Neuronal stem cell (in vitro differentiated cells): ENCODE results near the gene VIL1.

Source experiments
- DNase-seq: peaks from one replicate; pipeline ENCODE4 v3.0.0-alpha.2; 2013; ENCODE audit warnings: low spot score
- H2AFZ ChIP-seq: one replicate; pipeline ENCODE4 v1.6.1; 2013; ENCODE audit warnings: mild to moderate bottlenecking, low read length, inconsistent platforms
- H2AK5ac ChIP-seq: 2 replicates; pipeline ENCODE4 v1.6.1; 2013; ENCODE audit warnings: low read depth, mild to moderate bottlenecking, inconsistent platforms, low read length, moderate library complexity, mixed read lengths
- H2BK120ac ChIP-seq: 2 replicates; pipeline ENCODE4 v1.6.1; 2013; ENCODE audit warnings: low read depth, mild to moderate bottlenecking, inconsistent platforms, low read length, moderate library complexity, mixed read lengths
- H2BK12ac ChIP-seq: one replicate; pipeline ENCODE4 v1.6.1; 2013; ENCODE audit warnings: low read length, inconsistent platforms
- H2BK15ac ChIP-seq: 2 replicates; pipeline ENCODE4 v1.6.1; 2013; ENCODE audit warnings: mild to moderate bottlenecking, low read length, inconsistent platforms, mixed read lengths
- H2BK5ac ChIP-seq: one replicate; pipeline ENCODE4 v1.6.1; 2013; ENCODE audit warnings: inconsistent platforms, mild to moderate bottlenecking, low read length, moderate library complexity
- H3K14ac ChIP-seq: one replicate; pipeline ENCODE4 v1.6.1; 2013; ENCODE audit warnings: low read length, inconsistent platforms
- H3K18ac ChIP-seq: 2 replicates; pipeline ENCODE4 v1.6.1; 2013; ENCODE audit warnings: low read length, inconsistent platforms
- H3K23ac ChIP-seq: 2 replicates; pipeline ENCODE4 v1.6.1; 2013; ENCODE audit warnings: low read depth, mild to moderate bottlenecking, mixed read lengths, low read length, inconsistent platforms; ENCODE audit not compliant: poor library complexity
- H3K27ac ChIP-seq: replicated peaks from 3 replicates; pipeline ENCODE4 v1.5.1; 2013; ENCODE audit warnings: low read length, inconsistent platforms
- H3K27me3 ChIP-seq, 3 experiments: 2 replicates each; pipeline ENCODE4 v1.6.1; 2013; ENCODE audit warnings: low read length in 3 of 3, mild to moderate bottlenecking in 2 of 3, inconsistent platforms in 1 of 3, low read depth in 1 of 3, mixed read lengths in 1 of 3, moderate library complexity in 1 of 3; ENCODE audit not compliant: control insufficient read depth in 3 of 3, insufficient read depth in 3 of 3
- H3K36me3 ChIP-seq, 2 donors: replicated peaks in 1 of 2; 2 replicates each; pipeline ENCODE4 v1.6.1; 2013; ENCODE audit warnings: low read length in 2 of 2; ENCODE audit not compliant: control insufficient read depth in 2 of 2, insufficient read depth in 2 of 2
- H3K4ac ChIP-seq: 2 replicates; pipeline ENCODE4 v1.6.1; 2013; ENCODE audit warnings: inconsistent platforms, mild to moderate bottlenecking, low read length, moderate library complexity
- H3K4me1 ChIP-seq, 2 donors: 1 replicate in 1 of 2; 2 replicates in 1 of 2; pipeline ENCODE4 v1.6.1; 2013; ENCODE audit warnings: low read length in 2 of 2, low read depth in 1 of 2; ENCODE audit not compliant: control insufficient read depth in 2 of 2, insufficient read depth in 1 of 2
- H3K4me2 ChIP-seq: one replicate; pipeline ENCODE4 v1.6.1; 2013; ENCODE audit warnings: mild to moderate bottlenecking, low read length, inconsistent platforms; ENCODE audit not compliant: insufficient read depth, poor library complexity, severe bottlenecking
- H3K4me3 ChIP-seq, 2 donors: 2 replicates each; pipeline ENCODE4 v1.5.1; 2013; ENCODE audit warnings: low read length in 2 of 2, mild to moderate bottlenecking in 2 of 2, inconsistent platforms in 1 of 2, moderate library complexity in 1 of 2
- H3K79me1 ChIP-seq: one replicate; pipeline ENCODE4 v1.6.1; 2013; ENCODE audit warnings: low read depth, mild to moderate bottlenecking, inconsistent platforms, low read length, moderate library complexity
- H3K9ac ChIP-seq: one replicate; pipeline ENCODE4 v1.6.1; 2013; ENCODE audit warnings: mild to moderate bottlenecking, low read depth, low read length, inconsistent platforms; ENCODE audit not compliant: poor library complexity
- H3K9me3 ChIP-seq, 2 donors: replicated peaks in 1 of 2; 2 replicates each; pipeline versions ENCODE3 to v1.6.1; 2013; ENCODE audit warnings: low read length in 2 of 2, mild to moderate bottlenecking in 2 of 2, inconsistent platforms in 1 of 2, low read depth in 1 of 2, mixed read lengths in 1 of 2, moderate library complexity in 1 of 2; ENCODE audit not compliant: control insufficient read depth in 2 of 2, insufficient read depth in 1 of 2
- H4K8ac ChIP-seq: one replicate; pipeline ENCODE4 v1.6.1; 2013; ENCODE audit warnings: low read depth, mild to moderate bottlenecking, inconsistent platforms, low read length, moderate library complexity
- H4K91ac ChIP-seq: one replicate; pipeline ENCODE4 v1.6.1; 2013; ENCODE audit warnings: low read length, low read depth, mild to moderate bottlenecking, inconsistent platforms; ENCODE audit not compliant: poor library complexity
- WGBS, 2 donors: extraction: QIAGEN DNeasy Blood & Tissue Kit; methylation state at CpG; one replicate each; pipeline ENCODE4 v1.1.7; 2013; ENCODE audit warnings: missing lambda C conversion rate in 2 of 2, mixed read lengths in 1 of 2; ENCODE audit not compliant: insufficient read length in 2 of 2, insufficient replicate concordance in 1 of 2; ENCODE audit errors: extremely low coverage in 2 of 2; 5-methylcytosine and 5-hydroxymethylcytosine counted together

VIL1 gene

DNA sequence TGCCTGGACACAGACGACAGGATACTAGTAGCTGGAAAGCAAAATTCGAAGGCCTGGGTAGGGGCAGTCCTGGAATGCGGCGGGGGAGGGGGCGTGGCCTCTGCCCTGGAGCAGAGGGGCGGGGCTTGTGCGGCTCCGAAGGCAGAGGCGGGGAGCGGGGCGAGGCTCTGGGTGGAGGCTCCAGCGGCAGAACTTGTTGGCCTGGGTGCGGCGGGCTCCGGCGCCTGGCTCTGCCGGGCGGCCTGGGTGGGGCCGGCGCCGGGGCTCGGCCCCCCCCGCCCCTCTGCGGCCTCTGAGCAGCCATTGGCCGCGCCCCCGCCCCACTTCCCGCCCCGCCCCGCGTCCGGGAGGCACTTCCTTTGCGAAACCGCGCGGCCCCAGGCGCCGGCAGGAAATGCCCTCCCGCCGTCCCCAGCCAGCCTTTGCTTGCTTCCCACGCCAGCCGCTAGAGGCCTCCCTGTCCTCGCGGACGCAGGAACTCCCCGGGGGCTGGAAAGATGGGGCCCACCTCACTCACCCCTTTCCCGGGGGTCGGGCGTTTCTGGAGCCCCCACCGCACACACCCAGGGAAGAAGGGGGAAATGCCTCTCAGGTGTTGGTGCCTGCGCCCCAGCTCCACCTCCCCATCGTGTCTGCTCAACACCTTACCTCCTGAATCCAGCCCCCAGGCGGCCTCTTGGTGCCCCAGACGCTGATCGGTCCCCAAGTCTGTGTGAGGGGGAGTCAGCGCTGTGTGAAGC is 12.5 kb upstream of the VIL1 start:
- H3K23ac ChIP-seq = peak overlapping the region; percentile 87
- peak overlapping the region; percentile 89 for H3K27ac ChIP-seq
- no peaks in the 10 kb centered on the region for H3K27me3 ChIP-seq
- H3K4me3 ChIP-seq = peak overlapping the region; percentile 56 to 80
- peak overlapping the region; percentile 10 for H2AK5ac ChIP-seq
- WGBS, 2 donors = no CpG with 5 or more reads among the region's 56 CpGs
- H3K9ac ChIP-seq = peak overlapping the region; percentile 90
- peaks cover 3% of the 10 kb centered on the region for H3K79me1 ChIP-seq
- H3K4me2 ChIP-seq = peak overlapping the region; percentile 95
- DNase-seq = peak; percentile 92
- H2BK120ac ChIP-seq = no peak overlapping the region
- H2AFZ ChIP-seq = peak overlapping the region; percentile 93
- no peak overlapping the region for H4K91ac ChIP-seq
- H3K4ac ChIP-seq = no peak overlapping the region
- H3K9me3 ChIP-seq = no peaks in the 10 kb centered on the region
- no peak overlapping the region for H4K8ac ChIP-seq
- H3K36me3 ChIP-seq = peaks cover 21 to 40% of the 10 kb centered on the region in 2 donors
- H3K18ac ChIP-seq = peak overlapping the region; percentile 96
- H2BK15ac ChIP-seq = peak overlapping the region; percentile 7
- no peak overlapping the region for H2BK12ac ChIP-seq
- peak overlapping the region; percentile 87 for H2BK5ac ChIP-seq
- H3K14ac ChIP-seq = peak overlapping the region; percentile 99
- H3K4me1 ChIP-seq = peaks cover 13 to 18% of the 10 kb centered on the region in 2 donors

DNA sequence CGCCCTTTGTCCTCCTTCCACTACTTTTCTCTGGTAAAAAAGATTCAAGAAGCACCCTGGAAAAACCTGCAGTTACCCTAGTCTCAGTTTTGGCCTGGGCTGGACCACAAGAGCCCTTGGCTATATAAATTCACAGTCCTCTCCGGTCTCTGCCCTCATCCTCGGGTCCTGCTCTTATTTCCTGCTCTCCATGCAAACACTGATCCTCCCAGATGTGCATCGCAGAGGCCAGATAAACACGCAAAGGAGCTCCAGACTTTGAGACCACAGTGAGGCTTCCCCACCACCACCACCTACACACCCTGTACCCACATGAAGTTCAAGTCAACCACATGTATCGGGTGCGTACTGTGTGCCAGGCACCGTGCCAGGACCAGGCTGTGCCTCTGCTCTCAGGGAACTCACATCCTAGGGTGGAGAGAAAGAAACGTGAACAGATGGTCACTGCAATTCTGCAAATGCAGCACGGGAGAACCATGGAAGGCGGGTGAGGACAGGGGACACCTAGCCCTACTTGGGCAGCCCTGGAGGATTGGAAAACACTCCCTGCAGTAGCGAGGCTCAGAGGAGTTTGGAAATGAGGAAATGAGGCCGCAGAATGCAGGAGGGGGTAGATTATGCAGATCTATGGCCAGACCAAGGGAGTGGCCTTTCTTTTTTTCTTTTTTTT is 11.8 kb upstream of the VIL1 start:
- no peak overlapping the region for H2BK5ac ChIP-seq
- peak overlapping the region; percentile 93 for H2AFZ ChIP-seq
- H3K4me1 ChIP-seq = peaks cover 13 to 18% of the 10 kb centered on the region in 2 donors
- peaks cover 16 to 33% of the 10 kb centered on the region in 2 donors for H3K36me3 ChIP-seq
- no peak overlapping the region for H2BK120ac ChIP-seq
- peak overlapping the region; percentile 7 for H2BK15ac ChIP-seq
- no peak for DNase-seq
- H3K79me1 ChIP-seq = peaks cover 2% of the 10 kb centered on the region
- WGBS, 2 donors = no CpG with 5 or more reads among the region's 13 CpGs
- H2BK12ac ChIP-seq = peak overlapping the region; percentile 34
- peak overlapping the region; percentile 95 for H3K4me2 ChIP-seq
- H3K23ac ChIP-seq = no peak overlapping the region
- H4K8ac ChIP-seq = no peak overlapping the region
- peak overlapping the region; percentile 56 to 80 for H3K4me3 ChIP-seq
- no peak overlapping the region for H3K4ac ChIP-seq
- H2AK5ac ChIP-seq = peak overlapping the region; percentile 2
- no peaks in the 10 kb centered on the region for H3K27me3 ChIP-seq
- peak overlapping the region; percentile 17 for H3K14ac ChIP-seq
- peak overlapping the region; percentile 96 for H3K18ac ChIP-seq
- peak overlapping the region; percentile 86 for H3K27ac ChIP-seq
- H3K9ac ChIP-seq = peak overlapping the region; percentile 71
- H4K91ac ChIP-seq = peak overlapping the region; percentile 39
- H3K9me3 ChIP-seq = no peaks in the 10 kb centered on the region

DNA sequence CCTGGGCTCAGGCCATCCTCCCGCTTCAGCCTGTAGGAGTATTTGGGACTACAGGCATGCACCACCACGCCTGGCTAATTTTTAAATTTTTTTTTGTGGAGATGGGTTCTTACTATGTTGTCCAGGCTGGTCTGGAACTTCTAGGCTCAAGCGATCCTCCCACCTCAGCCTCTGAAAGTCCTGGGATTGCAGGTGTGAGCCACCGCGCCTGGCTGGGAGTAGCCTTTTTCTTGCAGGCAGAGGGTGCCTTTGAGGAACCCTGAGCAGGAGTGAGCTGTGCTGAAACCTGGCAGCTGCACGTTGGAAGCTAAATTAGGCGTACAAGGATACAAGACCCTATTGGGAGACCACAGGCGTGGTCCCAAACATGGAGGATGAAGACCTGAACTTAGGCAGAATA is 11.2 kb upstream of the VIL1 start:
- Histone ChIP-seq H2AK5ac (no peak overlapping the region), H2BK120ac (no peak overlapping the region), H3K4me1 (peaks cover 13 to 18% of the 10 kb centered on the region in 2 donors), H3K79me1 (no peaks in the 10 kb centered on the region), H4K8ac (no peak overlapping the region), H3K18ac (no peak overlapping the region), H3K4me2 (no peak overlapping the region), H3K9me3 (no peaks in the 10 kb centered on the region), H3K27me3 (no peaks in the 10 kb centered on the region), H3K14ac (no peak overlapping the region), H2BK12ac (no peak overlapping the region), H2BK5ac (no peak overlapping the region), H2BK15ac (no peak overlapping the region), H3K27ac (no peak overlapping the region), H2AFZ (peak overlapping the region; percentile 33), H4K91ac (no peak overlapping the region), H3K4ac (no peak overlapping the region), H3K9ac (no peak overlapping the region), H3K23ac (no peak overlapping the region), H3K4me3 (no peak overlapping the region), H3K36me3 (peaks cover 13 to 26% of the 10 kb centered on the region in 2 donors)
- WGBS, 2 donors = no CpG with 5 or more reads among the region's 8 CpGs
- no peak for DNase-seq

DNA sequence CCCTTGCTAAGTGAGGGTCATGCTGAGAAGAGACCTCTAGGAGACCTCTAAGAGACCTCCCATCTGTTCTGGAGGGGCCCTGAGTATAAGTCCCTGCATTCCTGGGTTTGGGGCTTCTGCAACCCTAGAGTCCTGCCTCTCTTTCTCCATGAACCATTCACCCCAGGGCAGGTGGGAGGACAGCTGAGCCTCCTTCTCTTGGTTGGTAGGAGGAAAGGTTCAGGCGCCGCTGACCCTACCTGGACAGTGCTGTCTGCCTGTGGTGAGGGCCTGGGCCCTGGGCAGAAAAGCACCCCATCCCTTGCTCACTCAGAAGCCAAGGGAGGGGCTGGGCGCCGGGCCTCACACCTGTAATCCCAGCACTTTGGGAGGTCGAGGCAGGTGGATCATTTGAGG is 604 bp upstream of the VIL1 start:
- no peak overlapping the region for H2BK15ac ChIP-seq
- peaks cover 0 to 11% of the 10 kb centered on the region in 2 donors for H3K4me1 ChIP-seq
- no peak overlapping the region for H3K4ac ChIP-seq
- no peak overlapping the region for H3K23ac ChIP-seq
- H3K18ac ChIP-seq = no peak overlapping the region
- no peak overlapping the region for H3K27ac ChIP-seq
- H3K9me3 ChIP-seq = no peaks in the 10 kb centered on the region
- peaks cover 0 to 5% (median 0%) of the 10 kb centered on the region in 3 experiments for H3K27me3 ChIP-seq
- peak overlapping the region; percentile 44 for H3K9ac ChIP-seq
- no peak overlapping the region for H2BK5ac ChIP-seq
- peaks cover 3% of the 10 kb centered on the region for H3K79me1 ChIP-seq
- no peak overlapping the region for H2AK5ac ChIP-seq
- no peak overlapping the region for H4K91ac ChIP-seq
- peaks cover 0 to 2% of the 10 kb centered on the region in 2 donors for H3K36me3 ChIP-seq
- no peak for DNase-seq
- no peak overlapping the region for H2AFZ ChIP-seq
- H3K4me3 ChIP-seq = no peak overlapping the region
- no peak overlapping the region for H2BK12ac ChIP-seq
- H3K14ac ChIP-seq = no peak overlapping the region
- no CpG with 5 or more reads among the region's 5 CpGs for WGBS, 2 donors
- no peak overlapping the region for H4K8ac ChIP-seq
- H3K4me2 ChIP-seq = no peak overlapping the region
- no peak overlapping the region for H2BK120ac ChIP-seq
